ENCODE results near the gene RIPOR1. TPM values are rescaled to one million over a fixed set of nuclear protein-coding genes. Genes with fewer than 3 reads are reported as not detected.
"Not testable (repeated sequence)": the region's sequence is repeated elsewhere in the genome, so short reads cannot be mapped to it uniquely, and the experiment has no call there.

Gene RIPOR1
- total RNA-seq = 10 to 100 TPM; 30.4 to 57.0 TPM

DNA sequence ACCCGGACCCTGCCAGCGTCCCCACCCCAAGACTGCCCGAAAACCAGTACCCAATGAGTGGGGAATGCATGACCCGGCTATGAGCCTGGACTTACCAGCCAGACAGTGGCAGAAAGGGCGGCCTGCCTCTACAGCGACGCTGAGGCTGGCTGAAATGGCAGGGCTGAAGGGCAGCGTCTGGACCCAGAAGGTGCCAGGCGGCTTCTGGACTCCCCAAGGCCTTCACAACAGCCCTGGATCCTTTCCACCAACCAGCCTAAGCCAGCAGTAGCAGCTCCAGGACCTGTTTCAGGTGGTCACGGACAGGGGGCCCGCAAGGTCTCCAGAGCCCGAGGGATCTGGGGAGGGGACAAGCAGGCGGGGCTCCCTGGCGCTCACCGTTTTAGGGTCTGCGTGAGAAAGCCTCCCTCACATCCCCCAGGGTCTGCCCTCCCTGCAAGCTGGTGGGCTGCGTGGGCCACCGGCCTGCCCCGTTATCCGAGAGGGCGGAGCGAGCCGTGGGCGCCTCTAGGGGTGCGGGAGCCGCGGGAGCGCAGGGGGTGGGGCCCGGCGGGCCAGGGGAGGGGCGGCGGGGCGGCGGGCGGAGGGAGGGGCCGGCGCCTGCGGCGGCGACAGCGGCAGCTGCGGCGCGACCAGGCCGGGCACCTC lies at the start of gene RIPOR1:
TSS of gene RIPOR1 (plus strand) at position 608 of the 648 bp plus-strand sequence. CDS start 9,618 bp downstream, outside the sequence.
- Mint-ChIP-seq H3K4me3 (peak within 1 kb of the TSS; percentile 84), H3K27ac (peak within 1 kb of the TSS; percentile 76), H3K36me3 (ENCODE audit: low read depth) (no peaks in the 10 kb centered on the region), H3K27me3 (no peaks in the 10 kb centered on the region), H3K4me1 (peaks cover 10% of the 10 kb centered on the region), H3K9me3 (no peaks in the 10 kb centered on the region)
- peak; percentile 71 for ATAC-seq (replicated peaks)

DNA sequence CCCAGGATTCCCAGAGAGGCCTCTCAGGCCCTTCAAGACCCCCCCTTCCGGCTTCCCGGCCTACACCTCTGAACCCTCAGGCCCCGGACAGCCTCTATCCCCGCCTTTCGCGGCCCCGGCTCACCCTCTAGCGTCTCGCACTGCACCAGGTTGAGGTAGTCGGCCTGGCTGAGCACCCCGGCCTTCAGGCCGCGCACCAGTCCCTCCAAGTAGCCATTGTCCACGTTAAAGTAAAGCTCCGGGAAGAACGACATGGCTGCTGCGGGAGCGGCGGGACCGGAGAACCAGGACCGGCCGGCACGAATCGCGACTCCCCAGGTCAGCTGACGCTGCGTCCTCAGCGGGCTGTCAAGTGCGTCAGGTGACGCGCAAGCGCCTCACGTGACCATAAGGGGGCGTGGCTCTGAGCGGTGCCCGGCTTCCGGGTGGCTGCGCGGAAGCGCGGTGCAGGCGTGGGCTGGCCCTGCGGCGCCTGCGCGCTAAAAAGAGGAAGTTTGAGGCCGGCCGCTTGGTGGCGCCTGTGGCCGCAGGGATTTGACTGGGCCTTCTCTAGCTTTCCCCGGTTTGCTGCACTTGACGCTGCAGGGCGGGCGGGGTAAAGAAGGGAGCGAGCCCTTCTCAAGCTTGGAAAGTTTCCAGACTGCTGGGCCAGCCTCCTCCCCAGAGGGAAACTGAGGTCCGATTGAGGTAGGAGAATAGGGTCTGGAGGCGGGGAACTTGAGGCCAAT lies 47.6 kb upstream of the RIPOR1 start, which contains the start of gene ATP6V0D1:
TSS of gene ATP6V0D1 (minus strand) at position 325 of the 728 bp plus-strand sequence. CDS start at position 254, 71 bp downstream.
- Mint-ChIP-seq H3K36me3 (ENCODE audit: low read depth) (peaks cover 37% of the 10 kb centered on the region), H3K4me3 (peak within 1 kb of the TSS; percentile 97), H3K9me3 (no peaks in the 10 kb centered on the region), H3K4me1 (peaks cover 12% of the 10 kb centered on the region), H3K27ac (peak within 1 kb of the TSS; percentile 98), H3K27me3 (no peaks in the 10 kb centered on the region)
- peak; percentile 94 for ATAC-seq (replicated peaks)

- Mint-ChIP-seq H3K4me1 (peaks cover 12% of the 10 kb centered on the region), H3K27me3 (no peaks in the 10 kb centered on the region), H3K4me3 (peak overlapping the region; percentile 97), H3K27ac (peak overlapping the region; percentile 98), H3K9me3 (no peaks in the 10 kb centered on the region), H3K36me3 (ENCODE audit: low read depth) (peaks cover 37% of the 10 kb centered on the region)
- ATAC-seq (replicated peaks) = peak; percentile 35
Observed at GRCh38 chr16:67481561-67482232, 46.9 kb upstream of the RIPOR1 start.

- ATAC-seq (replicated peaks) = no peak
- Mint-ChIP-seq H3K27ac (peak overlapping the region; percentile 98), H3K4me1 (peaks cover 12% of the 10 kb centered on the region), H3K4me3 (peak overlapping the region; percentile 97), H3K36me3 (ENCODE audit: low read depth) (peaks cover 37% of the 10 kb centered on the region), H3K27me3 (no peaks in the 10 kb centered on the region), H3K9me3 (no peaks in the 10 kb centered on the region)
Observed at GRCh38 chr16:67482233-67482924, 46.2 kb upstream of the RIPOR1 start.

DNA sequence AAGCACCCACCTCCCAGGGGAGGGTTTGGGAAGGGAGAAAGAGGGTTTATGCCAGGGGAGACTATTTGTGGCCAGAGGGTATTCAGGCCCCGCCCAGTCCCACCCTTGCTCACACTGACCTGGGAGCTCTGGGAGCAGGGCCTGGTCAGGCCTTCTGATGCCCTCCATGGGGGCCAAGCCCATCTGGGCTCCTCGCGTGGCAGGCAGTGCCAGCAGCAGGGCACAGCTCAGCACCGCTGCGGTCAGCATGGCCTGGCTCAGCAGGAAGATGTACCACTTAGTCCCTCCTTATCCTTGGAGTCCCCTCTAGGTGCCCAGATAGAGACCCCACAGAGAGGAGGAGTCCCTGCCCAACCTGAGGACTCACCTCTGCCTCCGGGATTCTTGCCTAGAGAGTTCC lies 45.5 kb upstream of the RIPOR1 start, which contains the start of gene AGRP:
TSS of gene AGRP (minus strand) at position 398 of the 400 bp plus-strand sequence. CDS start at position 249, 149 bp downstream.
- Mint-ChIP-seq H3K36me3 (ENCODE audit: low read depth) (peaks cover 30% of the 10 kb centered on the region), H3K4me3 (peak within 1 kb of the TSS; percentile 97), H3K27me3 (no peaks in the 10 kb centered on the region), H3K9me3 (no peaks in the 10 kb centered on the region), H3K4me1 (peaks cover 8% of the 10 kb centered on the region), H3K27ac (peak within 1 kb of the TSS; percentile 98)
- ATAC-seq (replicated peaks) = no peak

DNA sequence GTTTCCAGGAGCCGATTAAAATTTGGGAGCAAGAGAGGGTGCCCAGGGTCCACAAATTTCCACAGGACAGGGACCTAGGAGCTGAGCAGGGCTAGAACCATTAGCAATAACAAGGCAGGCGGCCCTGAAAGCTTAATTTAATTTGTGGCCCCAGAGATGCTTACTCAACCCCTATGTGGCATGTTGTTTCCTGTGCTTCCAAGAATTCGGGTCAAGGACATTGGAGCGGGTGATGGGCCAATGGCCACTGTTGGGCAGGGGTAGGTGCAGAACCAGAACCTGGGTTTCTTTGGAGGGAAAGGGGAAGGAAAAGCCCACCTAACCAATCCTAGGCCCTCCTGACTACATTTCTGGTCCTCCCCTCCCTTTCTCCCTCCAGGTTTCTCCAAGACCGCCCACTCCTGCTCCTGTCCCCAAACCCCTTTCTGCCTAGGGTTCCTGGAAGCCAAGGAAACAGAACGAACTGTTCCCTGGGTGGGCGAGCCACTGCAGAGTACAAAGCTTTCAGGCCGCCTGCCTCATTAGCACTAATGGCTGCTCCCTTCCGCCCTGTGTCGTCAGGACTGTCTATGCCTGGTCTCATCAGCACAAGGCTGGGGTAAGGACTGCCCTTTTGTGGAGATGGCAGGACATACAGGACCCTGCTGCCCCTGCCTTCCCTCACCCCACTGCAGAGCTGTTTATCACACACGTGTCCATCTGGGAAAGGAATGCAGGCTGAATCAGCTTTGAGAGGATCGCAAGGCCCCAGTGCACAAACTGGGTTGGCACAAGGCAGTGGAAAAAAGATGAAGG lies 44.7 kb upstream of the RIPOR1 start:
- Mint-ChIP-seq H3K4me1 (peaks cover 8% of the 10 kb centered on the region), H3K9me3 (no peaks in the 10 kb centered on the region), H3K4me3 (peak overlapping the region; percentile 97), H3K27me3 (no peaks in the 10 kb centered on the region), H3K27ac (peak overlapping the region; percentile 20), H3K36me3 (ENCODE audit: low read depth) (peaks cover 30% of the 10 kb centered on the region)
- no peak for ATAC-seq (replicated peaks)

DNA sequence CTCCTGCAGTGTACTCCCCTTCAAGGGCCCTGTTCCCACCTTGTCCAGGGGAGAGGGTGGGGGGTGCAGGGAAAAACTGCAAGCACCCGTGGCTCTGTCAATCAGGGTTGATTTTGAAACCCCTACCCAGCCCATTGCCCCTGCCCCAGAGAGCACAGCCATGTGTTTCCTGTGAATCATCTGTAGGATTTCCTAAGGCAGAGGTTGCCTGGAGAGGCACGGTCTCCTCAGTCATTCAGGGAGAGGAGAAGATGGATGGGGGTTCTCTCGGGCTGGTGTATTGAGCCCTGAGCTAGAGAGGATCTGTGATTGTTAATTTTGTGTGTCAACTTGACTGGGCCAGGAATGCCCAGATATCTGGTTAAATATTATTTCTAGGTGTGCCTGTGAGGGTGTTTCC lies 41.8 kb upstream of the RIPOR1 start:
- ATAC-seq (replicated peaks) = no peak
- H3K9me3 Mint-ChIP-seq = no peaks in the 10 kb centered on the region
- H3K27me3 Mint-ChIP-seq = no peaks in the 10 kb centered on the region
- no peak overlapping the region for H3K27ac Mint-ChIP-seq
- H3K36me3 Mint-ChIP-seq (ENCODE audit: low read depth) = peaks cover 29% of the 10 kb centered on the region
- H3K4me3 Mint-ChIP-seq = no peak overlapping the region
- H3K4me1 Mint-ChIP-seq = peaks cover 8% of the 10 kb centered on the region

GRCh38 chr16:67487561-67487960 lies 41.1 kb upstream of the RIPOR1 start:
- peaks cover 26% of the 10 kb centered on the region for H3K36me3 Mint-ChIP-seq (ENCODE audit: low read depth)
- not testable (repeated sequence) for H3K4me1 Mint-ChIP-seq; H3K27me3 Mint-ChIP-seq; H3K9me3 Mint-ChIP-seq; H3K4me3 Mint-ChIP-seq; ATAC-seq (replicated peaks); H3K27ac Mint-ChIP-seq

- no peak for ATAC-seq (replicated peaks)
- Mint-ChIP-seq H3K36me3 (ENCODE audit: low read depth) (peaks cover 24% of the 10 kb centered on the region), H3K4me3 (no peak overlapping the region), H3K9me3 (no peaks in the 10 kb centered on the region), H3K4me1 (no peaks in the 10 kb centered on the region), H3K27ac (no peak overlapping the region), H3K27me3 (no peaks in the 10 kb centered on the region)
Observed at GRCh38 chr16:67489401-67490083, 39.1 kb upstream of the RIPOR1 start.

- Mint-ChIP-seq H3K27ac (peak overlapping the region; percentile 28), H3K4me1 (no peaks in the 10 kb centered on the region), H3K9me3 (no peaks in the 10 kb centered on the region), H3K36me3 (ENCODE audit: low read depth) (peaks cover 16% of the 10 kb centered on the region), H3K4me3 (no peak overlapping the region), H3K27me3 (no peaks in the 10 kb centered on the region)
- ATAC-seq (replicated peaks) = no peak
Observed at GRCh38 chr16:67490335-67491096, 38.1 kb upstream of the RIPOR1 start.

DNA sequence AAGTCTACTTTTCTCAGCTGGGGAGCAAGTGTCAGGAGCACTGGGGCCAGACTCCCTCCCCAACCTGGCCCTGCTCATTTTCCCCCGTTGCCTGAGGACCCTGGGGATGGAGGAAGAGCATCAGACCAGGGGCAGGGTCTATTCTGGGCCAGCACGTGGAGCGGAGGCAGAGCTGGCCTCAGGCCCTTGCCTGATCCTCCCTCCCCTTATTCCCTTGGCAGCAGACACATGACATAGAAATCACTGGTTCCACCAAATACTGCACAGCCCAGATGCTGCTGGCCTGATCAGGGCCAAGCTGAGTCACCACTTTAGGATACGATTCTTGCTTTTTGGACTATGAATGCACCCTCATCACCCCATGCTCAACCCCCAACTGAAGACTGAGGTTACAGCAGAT lies 29.5 kb upstream of the RIPOR1 start:
- H3K4me1 Mint-ChIP-seq = peaks cover 10% of the 10 kb centered on the region
- ATAC-seq (replicated peaks) = no peak
- H3K27me3 Mint-ChIP-seq = no peaks in the 10 kb centered on the region
- H3K9me3 Mint-ChIP-seq = no peaks in the 10 kb centered on the region
- peak overlapping the region; percentile 73 for H3K27ac Mint-ChIP-seq
- H3K36me3 Mint-ChIP-seq (ENCODE audit: low read depth) = no peaks in the 10 kb centered on the region
- H3K4me3 Mint-ChIP-seq = no peak overlapping the region

GRCh38 chr16:67504031-67505021 lies 24.3 kb upstream of the RIPOR1 start:
- H3K27me3 Mint-ChIP-seq = no peaks in the 10 kb centered on the region
- no peaks in the 10 kb centered on the region for H3K36me3 Mint-ChIP-seq (ENCODE audit: low read depth)
- H3K27ac Mint-ChIP-seq = peak overlapping the region; percentile 71
- H3K4me1 Mint-ChIP-seq = peaks cover 15% of the 10 kb centered on the region
- ATAC-seq (replicated peaks) = peak; percentile 97
- H3K9me3 Mint-ChIP-seq = no peaks in the 10 kb centered on the region
- peak overlapping the region; percentile 27 for H3K4me3 Mint-ChIP-seq
